Stomach (tissue), 9 donors: Measurements from ENCODE around the gene LRP1B. TPM values are rescaled to one million over a fixed set of nuclear protein-coding genes. Genes with fewer than 3 reads are reported as not detected.

Source experiments
- DNase-seq, 2 donors: peaks; one replicate each; pipeline versions ENCODE4 v3.0.0 to v3.0.0-alpha.2; 2013 to 2019
- H3K27ac ChIP-seq, 5 donors: fragments of 200-600 bp in 4 of 5; sonication (generic) in 4 of 5; one replicate each; pipeline ENCODE4 v1.5.1; 2013 to 2019; ENCODE audit warnings: mild to moderate bottlenecking in 1 of 5, moderate library complexity in 1 of 5
- H3K27me3 ChIP-seq, 3 donors: fragments of 200-600 bp; sonication (generic); one replicate each; pipeline ENCODE4 v1.5.1; 2017 to 2019; ENCODE audit warnings: mixed run types in 1 of 3
- H3K36me3 ChIP-seq, 4 donors: fragments of 200-600 bp; sonication (generic); 1 replicate in 3 of 4; 2 replicates in 1 of 4; pipeline ENCODE4 v1.5.1; 2016 to 2019
- H3K4me1 ChIP-seq, 4 donors: fragments of 200-600 bp; sonication (generic); one replicate each; pipeline ENCODE4 v1.5.1; 2016 to 2019
- H3K4me3 ChIP-seq, 4 donors: fragments of 200-600 bp; sonication (generic) in 3 of 4; one replicate each; pipeline ENCODE4 v1.5.1; 2016 to 2019; ENCODE audit warnings: mild to moderate bottlenecking in 1 of 4
- H3K9me3 ChIP-seq, 4 donors: fragments of 200-600 bp; sonication (generic); one replicate each; pipeline ENCODE4 v1.5.1; 2016 to 2019
- CTCF ChIP-seq, 7 experiments: fragments of 450-650 bp in 4 of 7; fragments of 200-600 bp in 3 of 7; sonication (generic) in 3 of 7; IDR thresholded peaks; one replicate each; pipeline ENCODE4 v1.5.1; 2016 to 2019; ENCODE audit warnings: antibody characterized with exemption in 7 of 7, control low read depth in 2 of 7, mild to moderate bottlenecking in 1 of 7
- EP300 ChIP-seq: sonication (generic); formaldehyde crosslinking; IDR thresholded peaks from one replicate; pipeline ENCODE4 v1.6.1; 2017; ENCODE audit warnings: antibody characterized with exemption
- POLR2A ChIP-seq, 4 donors: fragments of 450-650 bp; IDR thresholded peaks; one replicate each; pipeline ENCODE4 v1.6.1; 2016; ENCODE audit warnings: antibody characterized with exemption in 4 of 4, control low read depth in 2 of 4, mild to moderate bottlenecking in 1 of 4, moderate library complexity in 1 of 4
- POLR2AphosphoS5 ChIP-seq, 3 donors: sonication (generic); formaldehyde crosslinking; IDR thresholded peaks; one replicate each; pipeline ENCODE4 v1.6.1; 2016; ENCODE audit warnings: antibody characterized with exemption in 3 of 3
- WGBS, 5 donors: extraction: QIAGEN DNeasy Blood & Tissue Kit in 3 of 5; methylation state at CpG; one replicate each; pipeline versions ENCODE4 v1.1.5 to v1.1.7; 2013 to 2018; 5-methylcytosine and 5-hydroxymethylcytosine counted together
- intact Hi-C: fragments of 100-400 bp; cut with DNase I; formaldehyde crosslinking; loops from one replicate; pipeline ENCODE4 v1.15.1; 2023; ENCODE audit warnings: low total_unique reads
- polyA plus RNA-seq, 3 donors: library from polyadenylated mRNA; stranded (reverse); fragments of 200-250 nt; gene quantifications; one replicate each; pipeline ENCODE4 v1.2.3, GENCODE V29; 2013
- total RNA-seq, 5 donors: library from RNA; depleted of rRNA; stranded (reverse); fragments of >200 nt; gene quantifications; one replicate each; pipeline versions ENCODE4 v1.1.0 to v1.2.3, GENCODE V29; 2014 to 2016
- donor health status: healthy with polysubstance abuse.
- donor health status: Bipolar disorder and iron deficiency.
- donor health status: healthy.

The LRP1B gene
- total and polyA plus RNA-seq, 8 donors, result under 0.01 to 9.0 (median 0.38) TPM

GRCh38 chr2:142076317-142076716 is 54.5 kb downstream of the LRP1B start:
- 49 to 63% (median 56%) methylated on average over 2 of the region's 2 CpGs for WGBS, 5 donors
- intact Hi-C loops, result no loop called here
- DNase-seq, result no peak
- Histone ChIP-seq H3K27me3 (no peaks in the 10 kb centered on the region), H3K36me3 (no peaks in the 10 kb centered on the region), H3K27ac (no peak overlapping the region), H3K4me3 (no peak overlapping the region), H3K4me1 (no peaks in the 10 kb centered on the region), H3K9me3 (no peaks in the 10 kb centered on the region)
- TF ChIP-seq POLR2A (IDR thresholded peaks at IDR 0.05), result no peak
- no peak for TF ChIP-seq CTCF (IDR thresholded peaks at IDR 0.05)
- TF ChIP-seq EP300, result no peak
- TF ChIP-seq POLR2AphosphoS5 (IDR thresholded peaks at IDR 0.05), result no peak

GRCh38 chr2:142075826-142076225 is 55.0 kb downstream of the LRP1B start:
- Histone ChIP-seq H3K27me3 (no peaks in the 10 kb centered on the region), H3K36me3 (no peaks in the 10 kb centered on the region), H3K9me3 (no peaks in the 10 kb centered on the region), H3K4me3 (no peak overlapping the region), H3K4me1 (no peaks in the 10 kb centered on the region), H3K27ac (no peak overlapping the region)
- no peak for DNase-seq
- intact Hi-C loops, result no loop called here
- no peak for TF ChIP-seq POLR2A (IDR thresholded peaks at IDR 0.05)
- no peak for TF ChIP-seq CTCF (IDR thresholded peaks at IDR 0.05)
- no peak for TF ChIP-seq EP300
- no peak for TF ChIP-seq POLR2AphosphoS5 (IDR thresholded peaks at IDR 0.05)
- WGBS, 5 donors, result 73 to 87% (median 77%) methylated on average over 2 of the region's 2 CpGs

- no peak overlapping the region for H3K27ac ChIP-seq
- WGBS, 5 donors, result 77 to 81% (median 78%) methylated on average over 4 of the region's 4 CpGs
- intact Hi-C loops, result no loop called here
- no peak for TF ChIP-seq EP300
- no peak for TF ChIP-seq POLR2AphosphoS5 (IDR thresholded peaks at IDR 0.05)
- no peak for TF ChIP-seq POLR2A (IDR thresholded peaks at IDR 0.05)
- TF ChIP-seq CTCF (IDR thresholded peaks at IDR 0.05), result no peak
- H3K9me3 ChIP-seq, result no peaks in the 10 kb centered on the region
- no peak overlapping the region for H3K4me3 ChIP-seq
- no peaks in the 10 kb centered on the region for H3K27me3 ChIP-seq
- no peak for DNase-seq
- no peaks in the 10 kb centered on the region for H3K36me3 ChIP-seq
- no peaks in the 10 kb centered on the region for H3K4me1 ChIP-seq
Observed at GRCh38 chr2:142069251-142069888, 61.4 kb downstream of the LRP1B start.

GRCh38 chr2:142065700-142066099 is 65.1 kb downstream of the LRP1B start:
- Histone ChIP-seq H3K27ac (no peak overlapping the region), H3K9me3 (no peaks in the 10 kb centered on the region), H3K4me1 (no peaks in the 10 kb centered on the region), H3K36me3 (no peaks in the 10 kb centered on the region), H3K27me3 (no peaks in the 10 kb centered on the region), H3K4me3 (no peak overlapping the region)
- intact Hi-C loops, result no loop called here
- no peak for DNase-seq
- TF ChIP-seq POLR2A (IDR thresholded peaks at IDR 0.05) (no peak), POLR2AphosphoS5 (IDR thresholded peaks at IDR 0.05) (no peak), EP300 (no peak), CTCF (IDR thresholded peaks at IDR 0.05) (no peak)
- WGBS, 5 donors, result 62 to 81% (median 71%) methylated on average over 3 of the region's 3 CpGs
